Right atrium auricular region (tissue), 2 donors: ENCODE data around the gene SERPINB3. TPM values are rescaled to one million over a fixed set of nuclear protein-coding genes. Genes with fewer than 3 reads are reported as not detected.
"Not testable (repeated sequence)": the region's sequence is repeated elsewhere in the genome, so short reads cannot be mapped to it uniquely, and the experiment has no call there.

Source experiments
- DNase-seq: peaks from one replicate; pipeline ENCODE4 v3.0.0-alpha.2; 2019; ENCODE audit warnings: low spot score
- H3K27ac ChIP-seq, 2 donors: fragments of 200-600 bp; sonication (generic); 1 replicate in 1 of 2; 2 replicates in 1 of 2; pipeline ENCODE4 v1.5.1; 2016 to 2019
- H3K27me3 ChIP-seq, 2 donors: fragments of 200-600 bp; sonication (generic); one replicate each; pipeline versions ENCODE4 v1.5.1 to v1.6.0; 2017 to 2019
- H3K36me3 ChIP-seq: fragments of 200-600 bp; sonication (generic); one replicate; pipeline ENCODE4 v1.5.1; 2016
- H3K4me1 ChIP-seq, 2 donors: fragments of 200-600 bp; sonication (generic); one replicate each; pipeline versions ENCODE4 v1.5.1 to v1.6.0; 2017 to 2019
- H3K4me3 ChIP-seq, 2 donors: fragments of 200-600 bp; sonication (generic); 1 replicate in 1 of 2; 2 replicates in 1 of 2; pipeline ENCODE4 v1.5.1; 2017 to 2019; ENCODE audit warnings: mild to moderate bottlenecking in 1 of 2, moderate library complexity in 1 of 2
- H3K9me3 ChIP-seq, 2 donors: fragments of 200-600 bp; sonication (generic); one replicate each; pipeline ENCODE4 v1.5.1; 2019
- CTCF ChIP-seq, 2 donors: fragments of 200-600 bp; sonication (generic); IDR thresholded peaks; one replicate each; pipeline ENCODE4 v1.5.1; 2019; ENCODE audit warnings: antibody characterized with exemption in 2 of 2
- total RNA-seq, 2 donors: library from RNA; depleted of rRNA; stranded (reverse); fragments of >200 nt; gene quantifications; one replicate each; pipeline ENCODE4 v1.1.0, GENCODE V29; 2016

The SERPINB3 gene
- total RNA-seq, 2 donors from 2014 or later = not detected

- Histone ChIP-seq H3K4me1 (no peaks in the 10 kb centered on the region), H3K9me3 (no peaks in the 10 kb centered on the region), H3K36me3 (no peaks in the 10 kb centered on the region), H3K4me3 (no peak overlapping the region), H3K27ac (no peak overlapping the region), H3K27me3 (no peaks in the 10 kb centered on the region)
- no peak for TF ChIP-seq CTCF (IDR thresholded peaks at IDR 0.05)
- no peak for DNase-seq
These were observed 2.9 kb upstream of the SERPINB3 start for GRCh38 chr18:63664571-63664970.

GRCh38 chr18:63658920-63659319, 2.8 kb downstream of the SERPINB3 start:
- not testable (repeated sequence) for H3K36me3 ChIP-seq, H3K4me1 ChIP-seq, H3K4me3 ChIP-seq, H3K27ac ChIP-seq, H3K9me3 ChIP-seq, DNase-seq, H3K27me3 ChIP-seq

GRCh38 chr18:63650271-63650670, 11.4 kb downstream of the SERPINB3 start:
- not testable (repeated sequence) for H3K4me3 ChIP-seq, DNase-seq, H3K27ac ChIP-seq

GRCh38 chr18:63648241-63648640, 13.5 kb downstream of the SERPINB3 start:
- Histone ChIP-seq H3K4me1 (no peaks in the 10 kb centered on the region), H3K36me3 (no peaks in the 10 kb centered on the region), H3K4me3 (no peak overlapping the region), H3K27me3 (no peaks in the 10 kb centered on the region), H3K27ac (no peak overlapping the region), H3K9me3 (no peaks in the 10 kb centered on the region)
- no peak for DNase-seq
- no peak for TF ChIP-seq CTCF (IDR thresholded peaks at IDR 0.05)

More at GRCh38 chr18:63650271-63650670, 11.4 kb downstream of the SERPINB3 start:
- H3K9me3 ChIP-seq, H3K36me3 ChIP-seq, H3K4me1 ChIP-seq, H3K27me3 ChIP-seq: not testable (repeated sequence)

- no peak overlapping the region for H3K27ac ChIP-seq
- no peak for TF ChIP-seq CTCF (IDR thresholded peaks at IDR 0.05)
- no peaks in the 10 kb centered on the region for H3K4me1 ChIP-seq
- no peaks in the 10 kb centered on the region for H3K27me3 ChIP-seq
- no peak overlapping the region for H3K4me3 ChIP-seq
- no peaks in the 10 kb centered on the region for H3K9me3 ChIP-seq
- H3K36me3 ChIP-seq = no peaks in the 10 kb centered on the region
- DNase-seq = no peak
These were observed 14.8 kb downstream of the SERPINB3 start for GRCh38 chr18:63646936-63647335.

GRCh38 chr18:63644694-63645093, 17.0 kb downstream of the SERPINB3 start:
- H3K4me3 ChIP-seq, H3K27me3 ChIP-seq, DNase-seq, H3K4me1 ChIP-seq, H3K27ac ChIP-seq, H3K9me3 ChIP-seq, H3K36me3 ChIP-seq: not testable (repeated sequence)

GRCh38 chr18:63644142-63644541, 17.6 kb downstream of the SERPINB3 start, which contains the start of gene SERPINB4:
Gene SERPINB4 (minus strand): TSS chr18:63644256. CDS start chr18:63643577, 679 bp downstream.
- H3K27me3 ChIP-seq, DNase-seq, H3K4me3 ChIP-seq, H3K9me3 ChIP-seq, H3K27ac ChIP-seq, H3K4me1 ChIP-seq, H3K36me3 ChIP-seq: not testable (repeated sequence)

GRCh38 chr18:63642668-63643356, 18.9 kb downstream of the SERPINB3 start:
- H3K27ac ChIP-seq, H3K4me1 ChIP-seq, H3K4me3 ChIP-seq, H3K9me3 ChIP-seq, H3K36me3 ChIP-seq, H3K27me3 ChIP-seq, DNase-seq: not testable (repeated sequence)

- not testable (repeated sequence) for H3K4me1 ChIP-seq, H3K4me3 ChIP-seq, DNase-seq, H3K27ac ChIP-seq, H3K9me3 ChIP-seq, H3K27me3 ChIP-seq, H3K36me3 ChIP-seq
These were observed 20.5 kb downstream of the SERPINB3 start for GRCh38 chr18:63641157-63641680.
